Adrenal gland (tissue), 5 donors: ENCODE data around the gene CLDN5.

ENCODE experiments used
- CTCF ChIP-seq, 6 experiments: fragments of 450-650 bp in 4 of 6; fragments of 200-600 bp in 2 of 6; sonication (generic) in 1 of 6; IDR thresholded peaks; 1 replicate in 5 of 6; 2 replicates in 1 of 6; pipeline versions ENCODE4 v1.5.1 to v1.8.0; 2016 to 2021; ENCODE audit warnings: antibody characterized with exemption in 6 of 6, mild to moderate bottlenecking in 2 of 6, moderate library complexity in 1 of 6
- POLR2A ChIP-seq, 2 donors: fragments of 450-650 bp; IDR thresholded peaks; one replicate each; pipeline ENCODE4 v1.6.1; 2017; ENCODE audit warnings: antibody characterized with exemption in 2 of 2, mild to moderate bottlenecking in 2 of 2, moderate library complexity in 1 of 2
- donor health status: DM: no; HTN: no; CAD: no.

DNA sequence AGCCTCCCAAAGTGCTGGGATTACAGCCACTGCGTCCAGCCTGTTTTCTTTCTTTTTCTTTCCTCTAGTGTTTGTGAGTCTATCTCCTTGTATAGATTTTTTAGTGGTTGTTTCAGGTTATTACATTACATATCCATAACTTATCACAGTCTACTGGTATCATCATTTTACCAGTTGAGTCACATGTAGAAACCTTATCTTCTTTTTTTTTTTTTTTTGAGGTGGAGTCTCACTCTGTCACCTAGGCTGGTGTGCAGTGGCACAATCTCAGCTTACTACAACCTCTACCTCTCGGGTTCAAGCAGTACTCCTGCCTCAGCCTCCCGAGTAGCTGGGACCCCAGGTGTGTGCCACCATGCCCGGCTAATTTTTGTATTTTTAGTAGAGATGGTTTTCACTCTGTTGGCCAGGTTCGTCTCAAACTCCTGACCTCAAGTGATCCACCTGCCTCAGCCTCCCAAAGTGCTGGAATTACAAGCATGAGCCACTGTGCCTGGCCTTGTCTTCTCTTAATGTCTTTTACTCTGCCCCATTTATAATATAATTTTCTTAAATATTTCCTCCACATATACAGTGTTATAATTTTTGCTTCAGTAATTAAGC is 33.5 kb downstream of the CLDN5 start:
- TF ChIP-seq CTCF (IDR thresholded peaks at IDR 0.05) = no peak
- TF ChIP-seq POLR2A (IDR thresholded peaks at IDR 0.05) = no peak
